GM21367 (cell line): Measurements from ENCODE around the gene STOX1.
"Not testable (repeated sequence)": the region's sequence is repeated elsewhere in the genome, so short reads cannot be mapped to it uniquely, and the experiment has no call there.

Experiments used
- ATAC-seq: cut with Tn5 transposase; IDR thresholded peaks from one replicate; pipeline ENCODE4 v1.9.1; 2021; ENCODE audit not compliant: unreplicated experiment

STOX1 gene

GRCh38 chr10:68826764-68827591 is at the start of gene STOX1:
Gene STOX1, plus strand, starts transcription at chr10:68827531. Its CDS starts 93 bp downstream, at chr10:68827624.
- ATAC-seq, result peak; percentile 57

GRCh38 chr10:68781613-68782574 is 45.4 kb upstream of the STOX1 start:
- no peak for ATAC-seq

- ATAC-seq, result no peak
These were observed 42.9 kb upstream of the STOX1 start for GRCh38 chr10:68784476-68784875.

GRCh38 chr10:68787813-68788212 is 39.5 kb upstream of the STOX1 start:
- no peak for ATAC-seq

GRCh38 chr10:68790476-68790875 is 36.9 kb upstream of the STOX1 start:
- no peak for ATAC-seq

GRCh38 chr10:68792115-68792514 is 35.2 kb upstream of the STOX1 start:
- ATAC-seq, result no peak

- ATAC-seq, result no peak
These were observed 31.3 kb upstream of the STOX1 start for GRCh38 chr10:68795886-68796532.

- no peak for ATAC-seq
These were observed 30.7 kb upstream of the STOX1 start for GRCh38 chr10:68796605-68797004.

- no peak for ATAC-seq
These were observed 27.1 kb upstream of the STOX1 start for GRCh38 chr10:68800211-68800610.

- ATAC-seq, result no peak
These were observed 22.6 kb upstream of the STOX1 start for GRCh38 chr10:68804692-68805091.

- ATAC-seq, result not testable (repeated sequence)
These were observed 16.5 kb upstream of the STOX1 start for GRCh38 chr10:68810830-68811229.

GRCh38 chr10:68811314-68812009 is 15.9 kb upstream of the STOX1 start:
- no peak for ATAC-seq

- ATAC-seq, result no peak
These were observed 14.9 kb upstream of the STOX1 start for GRCh38 chr10:68812420-68812819.

GRCh38 chr10:68813559-68813958 is 13.8 kb upstream of the STOX1 start:
- ATAC-seq, result no peak

GRCh38 chr10:68816796-68817412 is 10.4 kb upstream of the STOX1 start:
- ATAC-seq, result no peak

- ATAC-seq, result not testable (repeated sequence)
These were observed 7.0 kb upstream of the STOX1 start for GRCh38 chr10:68820359-68820758.

GRCh38 chr10:68822626-68823025 is 4.7 kb upstream of the STOX1 start:
- not testable (repeated sequence) for ATAC-seq

GRCh38 chr10:68827592-68827959 is 245 bp downstream of the STOX1 start:
- not testable (repeated sequence) for ATAC-seq

GRCh38 chr10:68828083-68828601 is 811 bp downstream of the STOX1 start:
- ATAC-seq, result not testable (repeated sequence)

- ATAC-seq, result no peak
These were observed 1.5 kb downstream of the STOX1 start for GRCh38 chr10:68828833-68829232.
